A549 (cell line): Measurements from ENCODE around the gene KLHL41. TPM values are rescaled to one million over a fixed set of nuclear protein-coding genes. Genes with fewer than 3 reads are reported as not detected.

Experiments used
- ATAC-seq, 2 experiments: fragments of 200-7000 bp in 1 of 2; fragments of >200 bp in 1 of 2; cut with Nextera tagmentation in 1 of 2; cut with Tn5 transposase in 1 of 2; 3 replicates each; pipeline versions ENCODE4 v1.8.0 to v1.9.1; 2018 to 2020; ENCODE audit warnings: mild to moderate bottlenecking in 1 of 2, moderate library complexity in 1 of 2
- CTCF ChIA-PET: fragments of 300-600 bp; sonication (Branson Sonifier 250); formaldehyde crosslinking; extraction: SDS; loops from one replicate; lab custom pipeline; 2021; ENCODE audit warnings: antibody characterized with exemption, inconsistent platforms; lab: Yijun Ruan, JAX
- POLR2A ChIA-PET: fragments of 350-600 bp; formaldehyde crosslinking; extraction: SDS; loops from one replicate; lab custom pipeline; 2021; ENCODE audit warnings: antibody characterized with exemption, inconsistent platforms; lab: Yijun Ruan, JAX
- DNase-seq, 2 experiments: peaks; one replicate each; pipeline versions ENCODE4 v3.0.0 to v3.0.0-alpha.2; 2011 to 2016; ENCODE audit warnings: low read depth in 1 of 2, low spot score in 1 of 2
- FAIRE-seq: peaks from 2 replicates; lab custom pipeline; 2011; peaks lifted over from hg19 to GRCh38; lab: Jason Lieb, UNC
- H3K27ac ChIP-seq, 2 experiments: fragments of >200 bp; sonication (Bioruptor Twin); formaldehyde crosslinking; 3 replicates each; pipeline ENCODE4 v1.5.1; 2016 to 2017
- H3K4me1 ChIP-seq: fragments of >200 bp; sonication (Bioruptor Twin); formaldehyde crosslinking; 3 replicates; pipeline ENCODE4 v1.6.1; 2016
- H3K4me2 ChIP-seq: fragments of >200 bp; sonication (Bioruptor Twin); formaldehyde crosslinking; 3 replicates; pipeline ENCODE4 v1.6.1; 2016
- H3K4me3 ChIP-seq: fragments of >200 bp; sonication (Bioruptor Twin); formaldehyde crosslinking; 3 replicates; pipeline ENCODE4 v1.5.1; 2016
- H3K9me3 ChIP-seq: fragments of >200 bp; sonication (Bioruptor Twin); formaldehyde crosslinking; 3 replicates; pipeline ENCODE4 v1.6.1; 2016
- BHLHE40 ChIP-seq: IDR thresholded peaks from 2 replicates; pipeline ENCODE4 v1.6.1; 2012; ENCODE audit warnings: low read depth, low read length, inconsistent platforms
- CBX8 ChIP-seq: fragments of 200-600 bp; sonication (generic); IDR thresholded peaks from 2 replicates; pipeline ENCODE4 v1.6.1; 2016
- CEBPB ChIP-seq, 2 experiments: fragments of >200 bp in 1 of 2; sonication (Bioruptor Twin) in 1 of 2; formaldehyde crosslinking in 1 of 2; IDR thresholded peaks; 2 replicates each; pipeline ENCODE4 v1.6.1; 2012 to 2016
- EHMT2 ChIP-seq: fragments of 200-600 bp; sonication (generic); IDR thresholded peaks from 2 replicates; pipeline ENCODE4 v1.6.1; 2016; ENCODE audit warnings: antibody characterized with exemption, low read depth, mild to moderate bottlenecking, moderate library complexity
- FOSL2 ChIP-seq, 2 experiments: fragments of 450-650 bp in 1 of 2; fragments of >200 bp in 1 of 2; sonication (Bioruptor Twin) in 1 of 2; formaldehyde crosslinking; IDR thresholded peaks; 2 replicates each; pipeline versions ENCODE4 v1.5.0 to v1.6.1; 2016 to 2020; ENCODE audit warnings: mild to moderate bottlenecking in 1 of 2, moderate library complexity in 1 of 2
- HEYL ChIP-seq: fragments of 250-450 bp; sonication (Bioruptor Pico); IDR thresholded peaks from 2 replicates; pipeline ENCODE4 v1.8.0; 2021; ENCODE audit warnings: mild to moderate bottlenecking, moderate library complexity
- JUNB ChIP-seq: fragments of >200 bp; sonication (Bioruptor Twin); formaldehyde crosslinking; IDR thresholded peaks from 2 replicates; pipeline ENCODE4 v1.6.1; 2016
- KDM5A ChIP-seq: fragments of 200-600 bp; sonication (generic); IDR thresholded peaks from 2 replicates; pipeline ENCODE4 v1.6.1; 2016; ENCODE audit warnings: antibody characterized with exemption, mild to moderate bottlenecking
- MYC ChIP-seq: IDR thresholded peaks from 2 replicates; pipeline ENCODE4 v1.6.1; 2012; ENCODE audit warnings: mild to moderate bottlenecking, inconsistent platforms, low read length, improper control_type of control experiment, borderline replicate concordance
- NPAS2 ChIP-seq: fragments of 250-450 bp; sonication (Bioruptor Pico); IDR thresholded peaks from 2 replicates; pipeline ENCODE4 v1.8.0; 2022; ENCODE audit warnings: mild to moderate bottlenecking, moderate library complexity, borderline replicate concordance
- RAD21 ChIP-seq, 2 experiments: fragments of >200 bp in 1 of 2; sonication (Bioruptor Twin) in 1 of 2; formaldehyde crosslinking in 1 of 2; IDR thresholded peaks in 1 of 2; conservative IDR thresholded peaks in 1 of 2; 2 replicates in 1 of 2; 3 replicates in 1 of 2; pipeline ENCODE4 v1.6.1; 2012 to 2018; ENCODE audit warnings: inconsistent platforms in 1 of 2
- RARB ChIP-seq: fragments of 250-450 bp; sonication (Bioruptor Pico); IDR thresholded peaks from 2 replicates; pipeline ENCODE4 v1.8.0; 2021; ENCODE audit warnings: mild to moderate bottlenecking, moderate library complexity
- RCOR1 ChIP-seq: fragments of 150-350 bp; IDR thresholded peaks from 2 replicates; pipeline ENCODE4 v1.6.1; 2014; ENCODE audit warnings: antibody characterized with exemption, low read length, low read depth
- RFX5 ChIP-seq: fragments of 450-650 bp; IDR thresholded peaks from 2 replicates; pipeline ENCODE4 v1.7.1; 2014; ENCODE audit warnings: antibody characterized with exemption, mild to moderate bottlenecking, moderate library complexity
- SMC3 ChIP-seq: fragments of >200 bp; sonication (Bioruptor Twin); formaldehyde crosslinking; IDR thresholded peaks from 3 replicates; pipeline ENCODE4 v1.6.1; 2018; ENCODE audit warnings: inconsistent platforms
- ZFP36 ChIP-seq: fragments of 450-650 bp; IDR thresholded peaks from 2 replicates; pipeline ENCODE4 v1.6.1; 2014; ENCODE audit warnings: borderline replicate concordance; ENCODE audit not compliant: partially characterized antibody
- ZNF302 ChIP-seq: fragments of 250-450 bp; sonication (Bioruptor Pico); IDR thresholded peaks from 2 replicates; pipeline ENCODE4 v1.9.0; 2021; ENCODE audit warnings: inconsistent platforms, mild to moderate bottlenecking, moderate library complexity
- WGBS: methylation state at CpG from one replicate; pipeline ENCODE4 v1.1.6; 2017; ENCODE audit errors: missing lambda C conversion rate; 5-methylcytosine and 5-hydroxymethylcytosine counted together
- polyA plus RNA-seq, 4 experiments: library from polyadenylated mRNA; depleted of rRNA in 3 of 4; stranded (reverse); fragments of >200 nt; fragmentation: RNase III in 1 of 4; extraction: RNeasy Plus Mini Kit Qiagen cat#74134 plus additional on column Dnase treatment in 1 of 4; gene quantifications; 2 replicates in 3 of 4; 3 replicates in 1 of 4; pipeline ENCODE4 v1.2.3, GENCODE V29; 2011 to 2017
- TF ChIP-seq, protein P1 (sequence below): fragments of >200 bp; sonication (Bioruptor Twin); formaldehyde crosslinking; IDR thresholded peaks from 3 replicates; pipeline ENCODE4 v1.5.1; 2016
- TF ChIP-seq, protein P2 (sequence below): fragments of 200-600 bp; sonication (generic); IDR thresholded peaks from 2 replicates; pipeline ENCODE4 v1.6.1; 2016; ENCODE audit warnings: antibody characterized with exemption, mild to moderate bottlenecking, moderate library complexity
- TF ChIP-seq, protein P3 (sequence below): IDR thresholded peaks from 2 replicates; pipeline ENCODE4 v1.6.1; 2012

The KLHL41 gene
- polyA plus RNA-seq, 2 of the 4 experiments (the other 2 are of a cell fraction), result 0.06 to 0.08 TPM

DNA sequence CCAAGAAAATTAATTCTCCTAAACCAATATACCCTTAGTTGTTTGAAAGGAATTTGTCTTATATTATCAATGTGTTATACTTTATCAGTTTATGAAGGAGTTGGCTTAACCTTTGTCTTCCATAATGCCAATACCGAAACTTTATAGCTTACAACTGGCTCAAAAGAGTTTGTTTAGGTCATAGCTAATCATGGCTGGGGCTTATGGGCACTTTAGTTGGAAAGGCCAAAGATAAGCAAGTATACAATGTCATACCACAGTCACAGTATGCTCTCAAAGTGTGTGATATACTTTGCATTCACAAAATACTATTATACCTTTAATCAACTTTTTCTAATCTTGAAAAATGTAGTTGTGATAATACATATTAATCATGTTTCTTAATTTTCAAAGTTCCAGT lies 2.3 kb downstream of the KLHL41 start:
- Histone ChIP-seq H3K27ac (no peak overlapping the region), H3K4me3 (no peak overlapping the region), H3K4me2 (peak overlapping the region; percentile 46; the same call in 2 of the 3 replicates)
- POLR2A ChIA-PET, result no interaction called here
- DNase-seq, result no peak
- no peak for FAIRE-seq
- TF ChIP-seq NPAS2 (CRISPR knock-in tag), result no peak
- TF ChIP-seq BHLHE40, result no peak
- TF ChIP-seq, protein P1, sequence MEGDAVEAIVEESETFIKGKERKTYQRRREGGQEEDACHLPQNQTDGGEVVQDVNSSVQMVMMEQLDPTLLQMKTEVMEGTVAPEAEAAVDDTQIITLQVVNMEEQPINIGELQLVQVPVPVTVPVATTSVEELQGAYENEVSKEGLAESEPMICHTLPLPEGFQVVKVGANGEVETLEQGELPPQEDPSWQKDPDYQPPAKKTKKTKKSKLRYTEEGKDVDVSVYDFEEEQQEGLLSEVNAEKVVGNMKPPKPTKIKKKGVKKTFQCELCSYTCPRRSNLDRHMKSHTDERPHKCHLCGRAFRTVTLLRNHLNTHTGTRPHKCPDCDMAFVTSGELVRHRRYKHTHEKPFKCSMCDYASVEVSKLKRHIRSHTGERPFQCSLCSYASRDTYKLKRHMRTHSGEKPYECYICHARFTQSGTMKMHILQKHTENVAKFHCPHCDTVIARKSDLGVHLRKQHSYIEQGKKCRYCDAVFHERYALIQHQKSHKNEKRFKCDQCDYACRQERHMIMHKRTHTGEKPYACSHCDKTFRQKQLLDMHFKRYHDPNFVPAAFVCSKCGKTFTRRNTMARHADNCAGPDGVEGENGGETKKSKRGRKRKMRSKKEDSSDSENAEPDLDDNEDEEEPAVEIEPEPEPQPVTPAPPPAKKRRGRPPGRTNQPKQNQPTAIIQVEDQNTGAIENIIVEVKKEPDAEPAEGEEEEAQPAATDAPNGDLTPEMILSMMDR, result no peak
- no peak for TF ChIP-seq EHMT2
- TF ChIP-seq, protein P2, sequence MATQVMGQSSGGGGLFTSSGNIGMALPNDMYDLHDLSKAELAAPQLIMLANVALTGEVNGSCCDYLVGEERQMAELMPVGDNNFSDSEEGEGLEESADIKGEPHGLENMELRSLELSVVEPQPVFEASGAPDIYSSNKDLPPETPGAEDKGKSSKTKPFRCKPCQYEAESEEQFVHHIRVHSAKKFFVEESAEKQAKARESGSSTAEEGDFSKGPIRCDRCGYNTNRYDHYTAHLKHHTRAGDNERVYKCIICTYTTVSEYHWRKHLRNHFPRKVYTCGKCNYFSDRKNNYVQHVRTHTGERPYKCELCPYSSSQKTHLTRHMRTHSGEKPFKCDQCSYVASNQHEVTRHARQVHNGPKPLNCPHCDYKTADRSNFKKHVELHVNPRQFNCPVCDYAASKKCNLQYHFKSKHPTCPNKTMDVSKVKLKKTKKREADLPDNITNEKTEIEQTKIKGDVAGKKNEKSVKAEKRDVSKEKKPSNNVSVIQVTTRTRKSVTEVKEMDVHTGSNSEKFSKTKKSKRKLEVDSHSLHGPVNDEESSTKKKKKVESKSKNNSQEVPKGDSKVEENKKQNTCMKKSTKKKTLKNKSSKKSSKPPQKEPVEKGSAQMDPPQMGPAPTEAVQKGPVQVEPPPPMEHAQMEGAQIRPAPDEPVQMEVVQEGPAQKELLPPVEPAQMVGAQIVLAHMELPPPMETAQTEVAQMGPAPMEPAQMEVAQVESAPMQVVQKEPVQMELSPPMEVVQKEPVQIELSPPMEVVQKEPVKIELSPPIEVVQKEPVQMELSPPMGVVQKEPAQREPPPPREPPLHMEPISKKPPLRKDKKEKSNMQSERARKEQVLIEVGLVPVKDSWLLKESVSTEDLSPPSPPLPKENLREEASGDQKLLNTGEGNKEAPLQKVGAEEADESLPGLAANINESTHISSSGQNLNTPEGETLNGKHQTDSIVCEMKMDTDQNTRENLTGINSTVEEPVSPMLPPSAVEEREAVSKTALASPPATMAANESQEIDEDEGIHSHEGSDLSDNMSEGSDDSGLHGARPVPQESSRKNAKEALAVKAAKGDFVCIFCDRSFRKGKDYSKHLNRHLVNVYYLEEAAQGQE, result no peak
- no peak for TF ChIP-seq SMC3
- TF ChIP-seq KDM5A, result no peak
- TF ChIP-seq MYC, result no peak
- TF ChIP-seq JUNB, result no peak
- no peak for TF ChIP-seq ZNF302 (CRISPR knock-in tag)
- TF ChIP-seq HEYL (CRISPR knock-in tag), result no peak
- no peak for TF ChIP-seq RARB (CRISPR knock-in tag)
- TF ChIP-seq RFX5, result no peak
- no peak for TF ChIP-seq CBX8
- TF ChIP-seq CEBPB (IDR thresholded peaks at IDR 0.05), result no peak
- TF ChIP-seq, protein P3, sequence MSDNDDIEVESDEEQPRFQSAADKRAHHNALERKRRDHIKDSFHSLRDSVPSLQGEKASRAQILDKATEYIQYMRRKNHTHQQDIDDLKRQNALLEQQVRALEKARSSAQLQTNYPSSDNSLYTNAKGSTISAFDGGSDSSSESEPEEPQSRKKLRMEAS, result no peak
- no peak for TF ChIP-seq RCOR1
- TF ChIP-seq RAD21 (conservative IDR thresholded peaks at IDR 0.05 in 1 of 2, IDR thresholded peaks at IDR 0.05 in 1 of 2), result no peak
- TF ChIP-seq, all 56 proteins: peak for 0
- 94% methylated on average over 1 of the region's 1 CpG for WGBS
- ATAC-seq, result no peak
- Histone ChIP-seq H3K4me1 (peaks cover 33% of the 10 kb centered on the region), H3K9me3 (no peaks in the 10 kb centered on the region)
- CTCF ChIA-PET, result interaction anchor here (0.9 kb wide), 1 partner anchor 32 kb away, joined by 3 read pairs; the partner anchor contains the start of gene BBS5

DNA sequence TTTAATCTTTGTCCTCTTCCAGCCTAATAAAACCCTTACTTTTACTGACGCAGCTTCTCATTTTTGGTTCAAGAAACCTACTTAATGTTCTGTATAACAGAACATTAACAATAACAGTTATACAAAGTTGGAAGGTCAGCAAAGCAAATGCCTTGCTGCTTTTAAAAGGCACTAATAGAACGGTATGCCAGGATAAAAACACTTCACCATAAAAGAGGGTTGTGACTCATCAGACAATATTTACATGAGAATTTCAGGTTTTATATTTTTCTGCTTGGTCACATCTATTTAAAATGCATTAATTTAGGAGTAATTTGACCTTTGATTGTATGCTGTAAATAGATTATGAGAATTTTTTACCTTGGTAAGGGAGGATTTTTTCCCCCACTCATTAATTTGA lies 3.0 kb downstream of the KLHL41 start:
- no peak overlapping the region for H3K4me3 ChIP-seq
- POLR2A ChIA-PET, result no interaction called here
- DNase-seq (no peak), ATAC-seq (no peak), FAIRE-seq (no peak)
- H3K4me1 ChIP-seq, result peaks cover 26% of the 10 kb centered on the region
- H3K27ac ChIP-seq, result no peak overlapping the region
- no peaks in the 10 kb centered on the region for H3K9me3 ChIP-seq
- 43% methylated on average over 2 of the region's 2 CpGs for WGBS
- H3K4me2 ChIP-seq, result peak overlapping the region; percentile 46
- TF ChIP-seq FOSL2 (IDR thresholded peaks at IDR 0.05), result no peak
- TF ChIP-seq FOSL2 (CRISPR knock-in tag; IDR thresholded peaks at IDR 0.05), result peak; percentile 21; the same call in 1 of the 2 replicates
- no peak for TF ChIP-seq ZFP36
- CTCF ChIA-PET, result no interaction called here
